ENCODE data around the gene KLF15. TPM values are rescaled to one million over a fixed set of nuclear protein-coding genes. Genes with fewer than 3 reads are reported as not detected.
A peak's percentile ranks its signal among the peaks of the same experiment; 100 is the strongest.

The KLF15 gene
- total RNA-seq, 6 experiments from 2014 or later: 0.63 to 1.2 (median 0.81) TPM

- Mint-ChIP-seq H3K4me3 (no peak overlapping the region), H3K27ac (no peak overlapping the region), H3K9me3 (no peaks in the 10 kb centered on the region), H3K36me3 (ENCODE audit: low read depth) (no peaks in the 10 kb centered on the region), H3K27me3 (ENCODE audit: insufficient read depth) (peaks cover 16% of the 10 kb centered on the region), H3K4me1 (ENCODE audit: low read depth) (peaks cover 16% of the 10 kb centered on the region)
- DNase-seq: no peak
- no peak for TF ChIP-seq CTCF (IDR thresholded peaks at IDR 0.05)
Observed at GRCh38 chr3:126354776-126355175, 2.4 kb downstream of the KLF15 start.

- no peaks in the 10 kb centered on the region for H3K36me3 Mint-ChIP-seq (ENCODE audit: low read depth)
- DNase-seq: no peak
- no peak for TF ChIP-seq CTCF (IDR thresholded peaks at IDR 0.05)
- H3K9me3 Mint-ChIP-seq: no peaks in the 10 kb centered on the region
- H3K4me3 Mint-ChIP-seq: no peak overlapping the region
- peaks cover 16% of the 10 kb centered on the region for H3K4me1 Mint-ChIP-seq (ENCODE audit: low read depth)
- H3K27me3 Mint-ChIP-seq (ENCODE audit: insufficient read depth): peaks cover 11% of the 10 kb centered on the region
- H3K27ac Mint-ChIP-seq: no peak overlapping the region
Observed at GRCh38 chr3:126353694-126354321, 3.4 kb downstream of the KLF15 start.

- TF ChIP-seq CTCF (IDR thresholded peaks at IDR 0.05): no peak
- Mint-ChIP-seq H3K4me1 (ENCODE audit: low read depth) (peaks cover 16% of the 10 kb centered on the region), H3K9me3 (no peaks in the 10 kb centered on the region), H3K36me3 (ENCODE audit: low read depth) (no peaks in the 10 kb centered on the region), H3K4me3 (no peak overlapping the region), H3K27me3 (ENCODE audit: insufficient read depth) (peaks cover 4% of the 10 kb centered on the region), H3K27ac (no peak overlapping the region)
- no peak for DNase-seq
Observed at GRCh38 chr3:126352476-126353454, 4.4 kb downstream of the KLF15 start.

- TF ChIP-seq CTCF (IDR thresholded peaks at IDR 0.05): peak; percentile 48; the same call in 1 of the 2 replicates
- H3K4me1 Mint-ChIP-seq (ENCODE audit: low read depth): peaks cover 16% of the 10 kb centered on the region
- H3K27ac Mint-ChIP-seq: no peak overlapping the region
- peaks cover 4% of the 10 kb centered on the region for H3K27me3 Mint-ChIP-seq (ENCODE audit: insufficient read depth)
- no peak overlapping the region for H3K4me3 Mint-ChIP-seq
- no peaks in the 10 kb centered on the region for H3K9me3 Mint-ChIP-seq
- H3K36me3 Mint-ChIP-seq (ENCODE audit: low read depth): no peaks in the 10 kb centered on the region
- DNase-seq: no peak
Observed at GRCh38 chr3:126351771-126352475, 5.3 kb downstream of the KLF15 start.

- Mint-ChIP-seq H3K27me3 (ENCODE audit: insufficient read depth) (peaks cover 4% of the 10 kb centered on the region), H3K4me3 (no peak overlapping the region), H3K9me3 (no peaks in the 10 kb centered on the region), H3K27ac (no peak overlapping the region), H3K36me3 (ENCODE audit: low read depth) (no peaks in the 10 kb centered on the region), H3K4me1 (ENCODE audit: low read depth) (peaks cover 13% of the 10 kb centered on the region)
- TF ChIP-seq CTCF (IDR thresholded peaks at IDR 0.05): no peak
- DNase-seq: no peak
Observed at GRCh38 chr3:126351086-126351770, 6.0 kb downstream of the KLF15 start.
